NB4 (cell line): ENCODE measurements around the gene PRKAA1.
A peak's percentile ranks its signal among the peaks of the same experiment; 100 is the strongest.

Source experiments
- DNase-seq: peaks from one replicate; pipeline ENCODE4 v3.0.0; 2010; ENCODE audit warnings: low read depth
- H3K4me3 ChIP-seq: one replicate; pipeline ENCODE4 v1.5.1; 2011; ENCODE audit warnings: mild to moderate bottlenecking, low read depth, low read length, moderate library complexity
- CTCF ChIP-seq: IDR thresholded peaks from one replicate; pipeline ENCODE4 v1.5.1; 2012; ENCODE audit warnings: low read depth, low read length
- MAX ChIP-seq: IDR thresholded peaks from 2 replicates; pipeline ENCODE4 v1.6.1; 2011; ENCODE audit warnings: low read depth, low read length
- MYC ChIP-seq: IDR thresholded peaks from 2 replicates; pipeline ENCODE4 v1.6.1; 2011; ENCODE audit warnings: low read depth, low read length
- POLR2A ChIP-seq: IDR thresholded peaks from 2 replicates; pipeline ENCODE4 v1.6.1; 2011; ENCODE audit warnings: mild to moderate bottlenecking; ENCODE audit not compliant: insufficient read length; ENCODE audit errors: extremely low read depth

PRKAA1 gene

GRCh38 chr5:40798012-40798800, at the start of gene PRKAA1:
PRKAA1 (minus strand) TSS chr5:40798374; CDS start chr5:40798189, 185 bp downstream.
- peak; percentile 90 for DNase-seq
- peak within 1 kb of the TSS; percentile 83 for H3K4me3 ChIP-seq
- TF ChIP-seq CTCF (peak; percentile 50), MYC (peak; percentile 40; the same call in 1 of the 2 replicates), POLR2A (peak; percentile 80), MAX (peak; percentile 12)

- TF ChIP-seq CTCF = no peak
- H3K4me3 ChIP-seq = no peak overlapping the region
- DNase-seq = no peak
Observed at GRCh38 chr5:40847525-40847924, 49.4 kb upstream of the PRKAA1 start.

- TF ChIP-seq POLR2A = no peak
- no peak for TF ChIP-seq MAX
- TF ChIP-seq CTCF = no peak
- no peak for TF ChIP-seq MYC
- no peak overlapping the region for H3K4me3 ChIP-seq
- DNase-seq = no peak
Observed at GRCh38 chr5:40846371-40846770, 48.2 kb upstream of the PRKAA1 start.

GRCh38 chr5:40844565-40844964, 46.4 kb upstream of the PRKAA1 start:
- TF ChIP-seq MAX (no peak), POLR2A (no peak), CTCF (no peak), MYC (no peak)
- DNase-seq = no peak
- H3K4me3 ChIP-seq = no peak overlapping the region

GRCh38 chr5:40842351-40842750, 44.2 kb upstream of the PRKAA1 start:
- TF ChIP-seq CTCF (no peak), MYC (no peak), POLR2A (no peak), MAX (no peak)
- H3K4me3 ChIP-seq = peak overlapping the region; percentile 78
- no peak for DNase-seq
